ENCODE measurements around the gene GPR32. TPM values are rescaled to one million over a fixed set of nuclear protein-coding genes. Genes with fewer than 3 reads are reported as not detected.
"Not testable (repeated sequence)": the region's sequence is repeated elsewhere in the genome, so short reads cannot be mapped to it uniquely, and the experiment has no call there.

GPR32 gene
- total RNA-seq, 2 donors from 2014 or later: not detected

DNA sequence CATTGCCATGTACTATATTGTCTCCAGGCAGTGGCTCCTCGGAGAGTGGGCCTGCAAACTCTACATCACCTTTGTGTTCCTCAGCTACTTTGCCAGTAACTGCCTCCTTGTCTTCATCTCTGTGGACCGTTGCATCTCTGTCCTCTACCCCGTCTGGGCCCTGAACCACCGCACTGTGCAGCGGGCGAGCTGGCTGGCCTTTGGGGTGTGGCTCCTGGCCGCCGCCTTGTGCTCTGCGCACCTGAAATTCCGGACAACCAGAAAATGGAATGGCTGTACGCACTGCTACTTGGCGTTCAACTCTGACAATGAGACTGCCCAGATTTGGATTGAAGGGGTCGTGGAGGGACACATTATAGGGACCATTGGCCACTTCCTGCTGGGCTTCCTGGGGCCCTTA, 624 bp downstream of the GPR32 start:
- intact Hi-C loops (cut with DNase I): no loop called here
- peaks cover 0 to 5% (median 0%) of the 10 kb centered on the region in 3 donors for H3K9me3 ChIP-seq
- TF ChIP-seq POLR2A (IDR thresholded peaks at IDR 0.05): no peak
- TF ChIP-seq, protein P1, sequence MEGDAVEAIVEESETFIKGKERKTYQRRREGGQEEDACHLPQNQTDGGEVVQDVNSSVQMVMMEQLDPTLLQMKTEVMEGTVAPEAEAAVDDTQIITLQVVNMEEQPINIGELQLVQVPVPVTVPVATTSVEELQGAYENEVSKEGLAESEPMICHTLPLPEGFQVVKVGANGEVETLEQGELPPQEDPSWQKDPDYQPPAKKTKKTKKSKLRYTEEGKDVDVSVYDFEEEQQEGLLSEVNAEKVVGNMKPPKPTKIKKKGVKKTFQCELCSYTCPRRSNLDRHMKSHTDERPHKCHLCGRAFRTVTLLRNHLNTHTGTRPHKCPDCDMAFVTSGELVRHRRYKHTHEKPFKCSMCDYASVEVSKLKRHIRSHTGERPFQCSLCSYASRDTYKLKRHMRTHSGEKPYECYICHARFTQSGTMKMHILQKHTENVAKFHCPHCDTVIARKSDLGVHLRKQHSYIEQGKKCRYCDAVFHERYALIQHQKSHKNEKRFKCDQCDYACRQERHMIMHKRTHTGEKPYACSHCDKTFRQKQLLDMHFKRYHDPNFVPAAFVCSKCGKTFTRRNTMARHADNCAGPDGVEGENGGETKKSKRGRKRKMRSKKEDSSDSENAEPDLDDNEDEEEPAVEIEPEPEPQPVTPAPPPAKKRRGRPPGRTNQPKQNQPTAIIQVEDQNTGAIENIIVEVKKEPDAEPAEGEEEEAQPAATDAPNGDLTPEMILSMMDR (IDR thresholded peaks at IDR 0.05): no peak
- no peak overlapping the region for H3K27ac ChIP-seq
- H3K4me3 ChIP-seq: no peak overlapping the region
- DNase-seq (no peak), ATAC-seq (no peak)
- H3K27me3 ChIP-seq: no peaks in the 10 kb centered on the region
- WGBS, 2 donors: 69 to 75% methylated on average over 9 to 13 of the region's 13 CpGs
- no peaks in the 10 kb centered on the region for H3K36me3 ChIP-seq (replicated peaks in 1 of 2; ENCODE audit: insufficient read depth in 1 of 2, low read depth in 2 of 2)
- no peaks in the 10 kb centered on the region for H3K4me1 ChIP-seq

DNA sequence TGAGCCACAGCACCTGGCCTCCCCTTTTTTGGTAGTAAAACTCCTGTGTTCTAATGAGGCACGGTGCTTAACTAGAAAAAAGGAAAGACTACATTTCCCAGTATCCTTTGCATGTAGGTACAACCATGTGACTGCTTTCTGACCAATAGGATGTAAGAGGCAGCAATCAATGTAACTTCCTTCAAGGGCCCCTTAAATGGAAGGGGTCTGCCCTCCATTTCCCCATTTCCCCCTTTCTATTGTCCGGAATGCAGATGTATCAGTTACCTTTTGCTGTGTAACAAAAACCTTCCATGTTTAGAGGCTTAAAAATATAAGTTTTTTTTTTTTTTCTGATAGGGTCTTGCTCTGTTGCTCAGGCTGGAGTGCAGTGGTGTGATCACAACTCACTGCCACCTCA, 2.2 kb downstream of the GPR32 start:
- Histone ChIP-seq H3K4me3 (no peak overlapping the region), H3K36me3 (replicated peaks in 1 of 2; ENCODE audit: insufficient read depth in 1 of 2, low read depth in 2 of 2) (no peaks in the 10 kb centered on the region), H3K4me1 (no peaks in the 10 kb centered on the region), H3K27ac (no peak overlapping the region), H3K9me3 (peaks cover 0 to 5% (median 0%) of the 10 kb centered on the region in 3 donors), H3K27me3 (no peaks in the 10 kb centered on the region)
- no peak for ATAC-seq
- intact Hi-C loops (cut with DNase I): no loop called here
- no peak for DNase-seq
- WGBS, 2 donors: 50 to 57% methylated on average over 2 of the region's 2 CpGs
- TF ChIP-seq, protein P1 (IDR thresholded peaks at IDR 0.05): no peak
- TF ChIP-seq POLR2A (IDR thresholded peaks at IDR 0.05): no peak

DNA sequence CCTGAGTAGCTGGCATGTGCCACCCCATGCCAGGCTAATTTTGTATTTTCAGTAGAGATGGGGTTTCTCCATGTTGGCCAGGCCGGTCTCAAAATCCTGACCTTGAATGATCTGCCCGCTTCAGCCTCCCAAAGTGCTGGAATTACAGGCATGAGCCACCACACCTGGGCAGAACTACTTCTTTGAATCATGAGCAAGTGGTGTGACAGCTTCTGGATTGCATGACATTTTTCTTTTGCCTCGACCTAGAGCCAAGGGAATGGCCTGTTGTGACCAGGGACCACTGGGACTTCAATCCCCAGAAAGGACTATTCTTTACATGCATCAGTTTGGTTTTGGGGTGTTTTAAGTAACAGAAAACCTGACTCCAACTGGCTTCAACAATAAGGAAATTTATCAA, 2.6 kb downstream of the GPR32 start:
- H3K36me3 ChIP-seq (replicated peaks in 1 of 2; ENCODE audit: insufficient read depth in 1 of 2, low read depth in 2 of 2); H3K4me3 ChIP-seq; DNase-seq; H3K27ac ChIP-seq; H3K4me1 ChIP-seq; intact Hi-C loops (cut with DNase I); H3K27me3 ChIP-seq; H3K9me3 ChIP-seq; ATAC-seq: not testable (repeated sequence)
- WGBS, 2 donors: 53 to 65% methylated on average over 3 of the region's 3 CpGs

DNA sequence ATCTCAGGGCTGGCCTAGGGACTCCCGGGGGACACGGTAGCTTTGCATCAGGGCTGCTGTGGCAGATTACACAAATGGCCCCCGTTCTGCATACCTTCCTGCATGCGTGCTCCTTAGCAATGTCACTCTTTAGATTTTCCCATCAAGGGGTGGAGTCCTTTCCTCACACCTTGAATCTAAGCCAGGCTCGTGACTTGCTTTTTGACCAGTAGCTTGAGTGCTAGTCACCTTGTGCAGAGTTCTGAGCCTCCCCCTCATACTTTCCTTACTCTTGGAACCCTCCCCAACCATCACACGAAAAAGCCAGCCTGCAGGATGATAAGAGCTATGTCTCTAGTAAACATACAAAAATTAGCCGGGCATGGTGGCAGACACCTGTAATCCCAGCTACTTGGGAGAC, 3.2 kb downstream of the GPR32 start:
- H3K27me3 ChIP-seq; H3K27ac ChIP-seq; H3K36me3 ChIP-seq (replicated peaks in 1 of 2; ENCODE audit: insufficient read depth in 1 of 2, low read depth in 2 of 2); DNase-seq; intact Hi-C loops (cut with DNase I); H3K9me3 ChIP-seq; ATAC-seq; H3K4me3 ChIP-seq; H3K4me1 ChIP-seq: not testable (repeated sequence)
- 38 to 55% methylated on average over 2 to 7 of the region's 7 CpGs for WGBS, 2 donors

DNA sequence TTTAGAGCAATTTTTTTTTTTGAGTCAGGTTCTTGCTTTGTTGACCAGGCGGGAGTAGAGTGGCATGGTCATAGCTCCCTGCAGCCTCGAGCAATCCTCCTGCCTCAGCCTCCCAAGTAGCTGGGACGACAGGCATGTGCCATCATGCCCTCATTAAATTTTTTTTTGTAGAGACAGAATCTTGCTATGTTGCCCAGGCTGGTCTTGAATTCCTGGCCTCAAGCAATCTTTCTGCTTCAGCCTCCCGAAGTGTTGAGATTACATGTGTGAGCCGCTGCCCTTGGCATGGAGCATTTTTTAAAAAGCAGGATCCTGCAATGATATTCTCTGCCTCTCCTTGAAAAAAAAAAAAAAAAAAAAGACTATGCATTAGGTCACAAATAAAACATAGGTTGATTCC, 5.9 kb downstream of the GPR32 start:
- TF ChIP-seq POLR2A (IDR thresholded peaks at IDR 0.05): no peak
- peaks cover 0 to 31% of the 10 kb centered on the region in 2 donors for H3K27me3 ChIP-seq
- 69 to 71% methylated on average over 5 of the region's 5 CpGs for WGBS, 2 donors
- no peak for DNase-seq
- no peaks in the 10 kb centered on the region for H3K36me3 ChIP-seq (replicated peaks in 1 of 2; ENCODE audit: insufficient read depth in 1 of 2, low read depth in 2 of 2)
- H3K4me1 ChIP-seq: no peaks in the 10 kb centered on the region
- H3K27ac ChIP-seq: no peak overlapping the region
- H3K4me3 ChIP-seq: no peak overlapping the region
- H3K9me3 ChIP-seq: peaks cover 0 to 5% (median 0%) of the 10 kb centered on the region in 3 donors
- intact Hi-C loops (cut with DNase I): no loop called here
- ATAC-seq: no peak

DNA sequence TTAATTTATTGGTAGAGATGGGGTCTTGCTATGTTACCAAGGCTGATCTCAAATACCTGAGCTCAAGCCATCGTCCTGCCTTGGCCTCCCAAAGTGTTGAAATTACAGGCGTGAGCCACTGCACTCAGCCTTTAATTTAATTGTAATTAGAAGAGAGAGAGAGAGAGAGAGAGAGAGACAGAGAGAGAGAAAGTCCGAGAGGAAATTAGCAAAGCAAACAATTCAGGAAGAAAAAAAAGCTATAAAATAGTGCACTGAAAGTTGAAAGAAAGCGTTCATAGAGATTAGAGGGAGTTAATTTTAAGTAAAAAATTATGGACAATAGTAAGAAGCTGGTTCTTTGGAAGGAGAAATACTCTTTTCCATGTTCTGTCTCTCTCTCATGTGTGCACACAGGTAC, 7.0 kb downstream of the GPR32 start:
- 21 to 28% methylated on average over 4 of the region's 4 CpGs for WGBS, 2 donors
- intact Hi-C loops (cut with DNase I): no loop called here
- H3K27me3 ChIP-seq: peaks cover 0 to 39% of the 10 kb centered on the region in 2 donors

More for the DNA sequence above, 7.0 kb downstream of the GPR32 start:
- Histone ChIP-seq H3K4me1 (no peaks in the 10 kb centered on the region), H3K36me3 (replicated peaks in 1 of 2; ENCODE audit: insufficient read depth in 1 of 2, low read depth in 2 of 2) (no peaks in the 10 kb centered on the region), H3K4me3 (no peak overlapping the region), H3K27ac (no peak overlapping the region), H3K9me3 (peaks cover 0 to 5% (median 0%) of the 10 kb centered on the region in 3 donors)
- TF ChIP-seq POLR2A (IDR thresholded peaks at IDR 0.05): no peak
- TF ChIP-seq, protein P1 (IDR thresholded peaks at IDR 0.05): no peak
- DNase-seq (no peak), ATAC-seq (no peak)

All from body of pancreas (tissue), 4 donors.